ENCODE measurements around the gene RGS11. TPM values are rescaled to one million over a fixed set of nuclear protein-coding genes. Genes with fewer than 3 reads are reported as not detected.

Gene RGS11
- total RNA-seq, 1 experiment from 2014 or later = 8.9 TPM

DNA sequence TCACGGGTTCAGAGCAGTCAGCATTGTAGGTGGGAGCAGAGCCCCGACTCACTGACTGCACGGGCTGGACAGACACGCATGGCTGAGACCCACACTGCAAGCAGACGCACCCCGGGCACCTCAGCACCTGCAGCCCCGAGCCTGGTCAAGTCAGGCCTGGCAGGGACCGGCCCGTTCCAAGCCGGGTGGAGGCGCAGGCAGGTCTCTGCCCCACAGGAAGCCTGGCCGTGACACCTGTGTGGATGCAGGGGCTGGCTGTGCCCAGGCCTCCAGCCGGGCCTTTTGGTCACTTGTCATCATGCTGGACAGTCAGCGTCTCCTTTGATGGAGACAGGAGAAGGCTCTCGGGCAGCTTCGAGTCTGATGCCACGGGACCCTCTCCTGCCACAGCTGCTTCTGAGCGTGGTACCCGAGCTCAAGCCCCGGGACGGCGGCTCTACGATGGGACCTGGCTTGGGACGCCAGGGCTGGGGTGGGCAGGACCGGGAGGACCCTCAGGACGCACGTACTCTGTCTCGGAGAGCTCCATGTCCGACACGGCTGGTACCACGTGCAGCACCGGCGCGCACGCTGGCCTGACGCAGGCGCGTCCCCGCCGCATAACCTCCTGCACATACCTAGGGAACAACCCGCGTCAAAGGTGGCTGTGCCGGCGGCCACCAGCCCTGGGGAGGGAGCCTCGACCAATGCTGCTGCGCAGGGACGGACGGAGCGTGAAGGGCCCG is 15.1 kb upstream of the RGS11 start:
- intact Hi-C loops (cut with micrococcal nuclease; ENCODE audit: unreplicated experiment) = no loop called here
- H3K4me1 ChIP-seq = no peaks in the 10 kb centered on the region
- no peaks in the 10 kb centered on the region for H3K27me3 ChIP-seq (replicated peaks; ENCODE audit: control insufficient read depth, insufficient read depth, low read length)
- H3K9me3 ChIP-seq = no peaks in the 10 kb centered on the region
- H3K27me3 Mint-ChIP-seq (ENCODE audit: insufficient read depth, unreplicated experiment) = no peaks in the 10 kb centered on the region
- no peaks in the 10 kb centered on the region for H3K4me1 Mint-ChIP-seq (ENCODE audit: low read depth, unreplicated experiment)
- no peak for TF ChIP-seq CTCF (IDR thresholded peaks at IDR 0.05; ENCODE audit: insufficient read depth in 1 of 2, low read depth in 1 of 2, low read length in 1 of 2, severe bottlenecking in 1 of 2, unreplicated experiment in 1 of 2)
- ChIA-PET CTCF (interaction anchor here (0.6 kb wide), 1 partner anchor 44 kb away, joined by 4 read pairs; no protein-coding TSS in a partner anchor), POLR2A (no interaction called here)
- BruUV-seq (replicated peaks) = no TSS peak
- DNase-seq = no peak
- no peaks in the 10 kb centered on the region; the same call in 1 of the 2 replicates for H3K36me3 ChIP-seq (ENCODE audit: control insufficient read depth, insufficient read depth, low read length)
- H3K36me3 Mint-ChIP-seq (ENCODE audit: insufficient read depth, unreplicated experiment) = peaks cover 44% of the 10 kb centered on the region
- H3K9me3 Mint-ChIP-seq (ENCODE audit: unreplicated experiment) = no peaks in the 10 kb centered on the region
- H3K27ac Mint-ChIP-seq (ENCODE audit: unreplicated experiment) = no peak overlapping the region
- H3K4me3 Mint-ChIP-seq (ENCODE audit: unreplicated experiment) = no peak overlapping the region
- H3K4me3 ChIP-seq (ENCODE audit: low read depth, low read length) = no peak overlapping the region

DNA sequence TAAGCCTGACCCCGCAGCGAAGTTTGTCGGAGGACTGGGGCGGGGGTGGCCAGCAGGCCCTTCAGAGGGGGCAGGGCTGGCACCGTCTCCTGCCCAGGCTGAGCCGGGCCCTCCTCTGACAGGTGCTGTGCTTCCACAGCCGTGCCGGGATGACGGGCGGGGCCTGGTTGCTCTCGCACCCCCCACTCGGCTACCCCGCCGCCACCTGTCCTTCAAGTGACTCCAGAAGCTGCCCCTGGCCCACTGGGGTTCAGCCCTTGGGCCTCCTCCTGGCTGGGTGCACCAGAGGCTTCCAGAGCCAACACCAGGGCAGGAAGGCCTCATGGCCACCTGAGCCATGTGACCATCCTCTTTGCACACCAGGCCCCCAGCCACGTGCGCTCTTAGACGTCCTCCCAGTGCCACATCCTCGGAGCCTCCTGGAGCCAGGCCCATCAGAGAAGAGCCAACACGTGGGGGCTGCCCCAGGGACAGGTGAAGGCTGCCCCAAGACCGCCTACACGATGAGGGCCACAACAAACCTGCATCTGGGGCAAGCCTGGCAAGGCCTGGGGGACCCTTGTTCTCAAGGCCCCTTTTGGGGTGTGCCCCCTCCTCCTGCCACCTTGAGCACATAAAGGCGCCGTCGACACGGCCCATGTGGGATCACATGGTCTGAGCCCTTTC is 14.4 kb upstream of the RGS11 start:
- Mint-ChIP-seq H3K36me3 (ENCODE audit: insufficient read depth, unreplicated experiment) (peaks cover 49% of the 10 kb centered on the region), H3K27me3 (ENCODE audit: insufficient read depth, unreplicated experiment) (no peaks in the 10 kb centered on the region), H3K9me3 (ENCODE audit: unreplicated experiment) (no peaks in the 10 kb centered on the region), H3K4me1 (ENCODE audit: low read depth, unreplicated experiment) (no peaks in the 10 kb centered on the region), H3K27ac (ENCODE audit: unreplicated experiment) (no peak overlapping the region), H3K4me3 (ENCODE audit: unreplicated experiment) (no peak overlapping the region)
- ChIA-PET POLR2A (no interaction called here), CTCF (interaction anchor here (0.6 kb wide), 1 partner anchor 44 kb away, joined by 4 read pairs; no protein-coding TSS in a partner anchor)
- BruUV-seq (replicated peaks) = no TSS peak
- Histone ChIP-seq H3K9me3 (no peaks in the 10 kb centered on the region), H3K36me3 (ENCODE audit: control insufficient read depth, insufficient read depth, low read length) (no peaks in the 10 kb centered on the region; the same call in 1 of the 2 replicates), H3K4me3 (ENCODE audit: low read depth, low read length) (no peak overlapping the region), H3K27me3 (replicated peaks; ENCODE audit: control insufficient read depth, insufficient read depth, low read length) (no peaks in the 10 kb centered on the region), H3K4me1 (no peaks in the 10 kb centered on the region)
- intact Hi-C loops (cut with micrococcal nuclease; ENCODE audit: unreplicated experiment) = no loop called here
- TF ChIP-seq CTCF (IDR thresholded peaks at IDR 0.05; ENCODE audit: insufficient read depth in 1 of 2, low read depth in 1 of 2, low read length in 1 of 2, severe bottlenecking in 1 of 2, unreplicated experiment in 1 of 2) = no peak
- DNase-seq = no peak

GRCh38 chr16:289395-289997 is 13.8 kb upstream of the RGS11 start:
- BruUV-seq (replicated peaks) = no TSS peak

More at GRCh38 chr16:289395-289997, 13.8 kb upstream of the RGS11 start:
- Mint-ChIP-seq H3K27me3 (ENCODE audit: insufficient read depth, unreplicated experiment) (no peaks in the 10 kb centered on the region), H3K27ac (ENCODE audit: unreplicated experiment) (no peak overlapping the region), H3K9me3 (ENCODE audit: unreplicated experiment) (no peaks in the 10 kb centered on the region), H3K4me3 (ENCODE audit: unreplicated experiment) (no peak overlapping the region), H3K36me3 (ENCODE audit: insufficient read depth, unreplicated experiment) (peaks cover 53% of the 10 kb centered on the region), H3K4me1 (ENCODE audit: low read depth, unreplicated experiment) (no peaks in the 10 kb centered on the region)
- intact Hi-C loops (cut with micrococcal nuclease; ENCODE audit: unreplicated experiment) = no loop called here
- no peak for DNase-seq
- Histone ChIP-seq H3K9me3 (no peaks in the 10 kb centered on the region), H3K36me3 (ENCODE audit: control insufficient read depth, insufficient read depth, low read length) (no peaks in the 10 kb centered on the region; the same call in 1 of the 2 replicates), H3K4me1 (no peaks in the 10 kb centered on the region), H3K27me3 (replicated peaks; ENCODE audit: control insufficient read depth, insufficient read depth, low read length) (no peaks in the 10 kb centered on the region), H3K4me3 (ENCODE audit: low read depth, low read length) (no peak overlapping the region)
- ChIA-PET CTCF (no interaction called here), POLR2A (no interaction called here)
- TF ChIP-seq CTCF (IDR thresholded peaks at IDR 0.05; ENCODE audit: insufficient read depth in 1 of 2, low read depth in 1 of 2, low read length in 1 of 2, severe bottlenecking in 1 of 2, unreplicated experiment in 1 of 2) = no peak

Measured in Caco-2 (cell line).